ENCODE measurements around the gene P4HTM. TPM values are rescaled to one million over a fixed set of nuclear protein-coding genes. Genes with fewer than 3 reads are reported as not detected.
A peak's percentile ranks its signal among the peaks of the same experiment; 100 is the strongest.

P4HTM gene
- total RNA-seq, 1 donor from 2014 or later, result 47.2 TPM

DNA sequence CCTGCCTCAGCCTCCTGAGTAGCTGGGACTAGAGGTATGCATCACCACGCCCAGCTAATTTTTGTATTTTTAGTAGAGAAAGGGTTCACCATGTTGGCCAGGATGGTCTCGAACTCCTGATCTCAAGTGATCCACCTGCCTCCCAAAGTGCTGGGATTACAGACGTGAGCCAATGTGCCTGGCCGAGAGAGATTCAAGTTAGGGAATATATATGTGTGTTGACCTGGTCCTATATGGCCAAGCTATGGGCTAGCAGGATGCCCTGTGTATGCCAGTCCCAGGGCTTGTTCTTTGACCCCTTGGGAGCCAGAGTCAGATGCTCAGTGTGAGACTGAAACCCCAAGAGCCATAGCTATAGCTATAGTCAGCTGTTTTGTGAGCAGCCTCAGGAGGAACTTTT is 33.7 kb downstream of the P4HTM start:
- DNase-seq (ENCODE audit: low spot score), result no peak

DNA sequence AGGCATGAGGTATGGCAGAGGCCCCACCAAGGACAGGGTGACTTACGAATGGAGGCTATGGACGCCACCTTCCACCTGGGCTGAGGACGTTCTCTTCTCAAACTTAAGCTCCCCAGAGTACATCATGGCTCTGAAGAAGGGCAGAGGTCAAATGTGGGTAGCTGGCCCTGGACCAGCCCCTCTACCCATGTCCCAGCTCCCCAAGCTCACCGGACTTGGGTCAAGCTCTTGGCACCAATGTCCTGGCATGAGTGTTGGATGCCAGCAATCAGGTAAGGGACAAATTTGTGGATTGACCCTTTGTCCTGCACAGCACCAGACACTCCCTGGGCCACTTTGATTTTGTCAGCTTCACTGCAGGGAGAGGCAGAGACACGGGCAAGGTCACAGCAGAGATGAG is 34.4 kb downstream of the P4HTM start:
- no peak for DNase-seq (ENCODE audit: low spot score)

DNA sequence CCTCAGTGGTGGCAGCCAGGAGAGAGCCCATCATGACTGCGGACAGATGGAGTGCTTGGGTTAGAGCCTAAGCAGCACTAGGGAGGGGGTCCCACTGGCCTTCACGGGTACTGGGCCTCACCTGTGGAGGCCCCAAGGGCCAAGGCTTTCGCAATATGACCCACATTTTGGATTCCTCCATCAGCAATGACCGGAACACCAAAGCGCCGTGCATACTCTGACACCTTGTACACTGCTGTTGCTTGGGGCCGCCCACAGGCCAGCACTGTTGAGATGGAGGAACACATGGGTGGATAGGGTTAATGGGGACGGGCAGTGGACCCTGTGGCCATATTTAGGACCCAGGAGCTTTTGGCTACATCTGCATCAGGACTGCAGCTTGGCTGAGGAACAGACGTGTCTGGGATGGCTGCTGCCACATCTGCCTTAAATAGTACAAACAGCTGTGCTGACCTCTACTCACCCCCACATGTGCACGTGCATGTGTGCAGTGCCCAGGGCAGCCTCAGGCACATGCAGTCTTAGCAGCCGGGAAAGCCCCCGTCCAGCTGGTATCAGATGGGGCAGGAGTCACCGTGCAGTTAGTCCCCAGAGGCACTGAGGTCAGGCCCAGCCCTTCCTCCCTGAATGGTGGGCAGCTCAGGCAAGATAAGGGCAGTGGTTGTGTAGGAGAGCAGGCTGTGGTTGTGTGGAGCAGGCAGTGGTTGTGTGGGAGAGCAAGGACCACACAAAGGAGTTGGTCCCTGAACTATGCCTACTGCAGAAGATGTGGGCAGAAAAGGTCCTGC is 35.2 kb downstream of the P4HTM start:
- no peak for DNase-seq (ENCODE audit: low spot score)

DNA sequence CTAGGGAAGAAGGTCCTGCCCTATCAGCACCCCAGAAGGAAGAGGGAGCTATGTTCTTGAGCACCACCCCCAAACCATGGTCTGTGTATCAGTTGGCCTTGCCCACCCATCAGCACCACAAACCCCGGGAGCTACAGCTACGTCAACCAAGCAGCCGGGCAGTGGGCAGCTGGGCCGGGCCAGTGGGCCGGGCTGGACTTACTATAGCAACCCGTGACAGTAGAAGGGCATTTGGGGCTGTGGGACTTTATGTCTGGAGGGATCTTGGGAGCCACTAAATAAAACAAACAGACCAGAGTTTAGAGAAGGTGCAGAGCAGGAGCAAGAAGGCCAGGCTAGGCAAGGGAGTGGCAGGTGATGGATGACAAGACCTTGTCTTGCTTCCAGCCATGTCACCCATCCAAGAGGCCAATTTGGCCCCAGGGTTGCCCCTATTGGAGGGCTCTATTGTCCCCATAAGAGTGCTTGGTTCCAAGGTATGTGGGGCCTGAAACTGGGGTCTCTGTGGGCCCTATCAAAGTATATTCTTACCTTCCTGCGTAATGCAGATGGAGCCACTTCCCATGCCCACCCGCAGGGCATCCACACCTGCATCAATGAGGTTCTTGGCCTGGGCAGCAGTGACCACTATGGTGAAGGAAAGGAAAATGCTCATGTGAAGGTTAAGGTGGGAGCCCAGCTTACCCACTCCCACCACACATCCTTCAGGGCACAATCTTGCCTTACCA is 35.9 kb downstream of the P4HTM start:
- no peak for DNase-seq (ENCODE audit: low spot score)

DNA sequence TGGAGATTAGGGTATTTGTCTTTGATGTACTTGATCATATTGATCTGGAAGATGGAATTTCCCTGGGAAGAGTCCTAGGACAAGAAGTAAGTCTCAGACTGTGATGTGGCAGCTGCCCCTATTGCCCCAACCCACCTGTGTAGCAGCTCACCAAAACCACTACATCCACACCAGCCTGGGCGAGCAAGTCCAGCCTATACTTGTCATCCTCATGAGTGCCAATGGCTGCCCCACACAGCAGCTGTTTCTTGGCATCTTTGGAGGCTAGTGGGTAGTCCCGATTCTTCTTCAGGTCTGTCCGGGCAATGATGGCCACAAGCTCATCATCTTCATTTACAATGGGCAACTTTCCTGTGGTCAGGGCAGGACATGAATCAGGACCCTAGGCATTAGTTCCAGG is 36.5 kb downstream of the P4HTM start:
- no peak for DNase-seq (ENCODE audit: low spot score)

DNA sequence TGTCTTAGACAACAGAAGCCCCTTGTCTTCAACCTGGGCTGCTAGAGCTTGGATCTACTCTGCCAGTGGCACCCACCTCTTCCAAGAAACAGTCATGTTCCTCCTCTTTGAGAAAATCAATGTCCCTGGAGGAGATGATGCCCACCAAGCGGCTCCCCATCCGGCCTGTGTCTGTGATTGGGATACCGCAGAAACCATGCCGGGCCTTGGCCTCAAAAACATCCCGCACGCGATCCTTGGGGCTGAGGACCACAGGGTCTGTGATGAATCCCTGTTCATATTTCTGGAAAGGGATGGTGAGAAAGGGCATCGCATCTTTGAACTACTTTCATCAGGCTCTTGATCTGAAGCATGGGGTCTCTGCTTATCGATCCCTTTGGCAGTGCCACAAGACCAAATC is 37.6 kb downstream of the P4HTM start:
- no peak for DNase-seq (ENCODE audit: low spot score)

DNA sequence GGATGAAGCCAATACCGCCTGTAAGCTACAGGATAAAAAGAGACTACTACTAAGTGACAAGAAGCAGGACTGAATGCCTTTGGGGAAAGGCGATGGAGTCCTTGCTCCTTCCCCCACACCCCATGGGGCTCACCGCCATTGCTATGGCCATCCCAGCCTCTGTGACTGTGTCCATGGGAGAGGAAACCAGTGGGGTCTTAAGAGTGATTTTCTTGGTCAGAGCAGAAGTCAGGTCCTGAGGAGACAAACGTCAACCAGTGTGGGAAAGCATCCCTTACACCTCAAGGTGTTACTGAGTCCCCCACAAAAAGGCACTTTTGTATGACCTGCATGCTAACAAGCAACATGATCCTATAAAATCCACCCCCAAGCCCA is 38.2 kb downstream of the P4HTM start:
- DNase-seq (ENCODE audit: low spot score), result no peak

DNA sequence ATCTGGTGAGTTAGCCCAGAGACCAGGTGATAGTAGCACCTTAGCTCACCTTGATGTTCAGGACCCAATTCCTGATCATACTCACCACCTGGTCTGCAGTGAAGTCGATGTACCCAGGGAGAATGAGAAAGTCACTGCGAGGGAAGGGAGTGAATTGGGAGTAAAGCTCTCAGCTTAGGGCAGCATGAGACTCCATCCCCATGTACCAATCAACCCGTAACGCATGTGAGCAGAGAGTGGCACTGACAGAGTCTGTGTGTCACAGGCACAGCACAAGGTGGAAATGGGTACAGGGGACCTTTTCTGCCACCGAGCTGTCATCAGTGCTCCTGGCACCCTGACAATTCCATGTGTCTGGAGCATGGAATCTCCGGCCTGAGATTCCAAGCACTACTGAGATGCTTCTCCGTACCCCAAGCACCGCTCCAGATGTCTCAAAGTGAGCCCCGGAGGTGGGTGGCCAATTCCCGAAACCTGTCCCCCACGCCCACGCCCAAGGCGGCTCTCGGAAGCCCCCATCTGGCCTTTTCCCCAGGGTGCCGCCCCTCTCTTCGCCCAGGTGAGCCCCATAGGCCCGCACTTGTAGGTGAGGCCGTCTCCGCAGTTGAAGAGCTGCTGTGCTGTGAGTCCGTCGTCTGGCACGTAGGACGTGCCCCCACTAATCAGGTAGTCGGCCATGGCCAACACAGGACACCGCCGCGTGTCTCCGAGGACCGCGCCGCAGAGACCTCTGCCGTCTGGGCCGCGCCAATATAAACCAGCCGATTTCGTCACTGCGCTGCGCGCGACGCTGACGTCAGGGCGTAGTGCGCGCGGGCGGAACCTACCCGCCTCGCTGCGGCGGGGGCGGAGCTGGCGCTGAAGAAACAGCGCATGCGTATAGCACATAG is 38.9 kb downstream of the P4HTM start, which contains the start of gene IMPDH2:
TSS of gene IMPDH2 (minus strand) at position 726 of the 890 bp plus-strand sequence. CDS start at position 678, 48 bp downstream.
- peak; percentile 94 for DNase-seq (ENCODE audit: low spot score)

DNA sequence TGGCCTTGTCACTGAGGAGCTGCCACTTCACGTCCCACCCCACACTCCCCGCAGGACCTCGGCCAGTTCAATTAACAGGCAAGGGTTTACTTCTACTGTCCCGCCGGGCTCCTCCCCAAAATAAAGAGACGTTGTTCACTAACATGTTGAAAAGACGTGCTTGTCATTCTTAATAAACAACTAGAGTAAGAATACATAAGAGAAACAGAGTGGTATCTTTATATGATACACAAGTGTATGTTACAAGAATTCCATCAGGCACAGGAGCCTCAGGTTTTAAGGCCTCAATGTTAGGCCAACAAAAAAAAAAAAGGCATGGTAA is 39.5 kb downstream of the P4HTM start:
- DNase-seq (ENCODE audit: low spot score), result no peak

DNA sequence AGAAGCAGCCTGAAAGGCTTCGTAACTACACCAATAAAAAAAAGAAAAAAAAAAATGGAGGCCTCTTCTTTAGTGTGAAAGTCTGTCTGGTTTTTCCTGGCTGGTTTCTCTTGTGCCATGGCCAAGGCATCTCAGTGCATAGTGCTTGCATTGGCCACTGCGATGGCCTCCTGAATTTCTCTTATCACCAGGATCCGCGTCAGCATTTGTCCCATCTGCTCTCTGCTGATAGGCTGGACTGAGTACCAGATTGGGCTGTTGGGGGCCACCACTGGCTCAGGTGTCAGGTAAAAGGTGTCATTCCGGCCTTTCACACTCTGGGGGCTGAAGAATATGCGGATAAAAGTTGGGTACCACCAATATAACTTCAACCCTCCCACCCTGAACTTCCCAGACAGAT is 40.3 kb downstream of the P4HTM start:
- no peak for DNase-seq (ENCODE audit: low spot score)

DNA sequence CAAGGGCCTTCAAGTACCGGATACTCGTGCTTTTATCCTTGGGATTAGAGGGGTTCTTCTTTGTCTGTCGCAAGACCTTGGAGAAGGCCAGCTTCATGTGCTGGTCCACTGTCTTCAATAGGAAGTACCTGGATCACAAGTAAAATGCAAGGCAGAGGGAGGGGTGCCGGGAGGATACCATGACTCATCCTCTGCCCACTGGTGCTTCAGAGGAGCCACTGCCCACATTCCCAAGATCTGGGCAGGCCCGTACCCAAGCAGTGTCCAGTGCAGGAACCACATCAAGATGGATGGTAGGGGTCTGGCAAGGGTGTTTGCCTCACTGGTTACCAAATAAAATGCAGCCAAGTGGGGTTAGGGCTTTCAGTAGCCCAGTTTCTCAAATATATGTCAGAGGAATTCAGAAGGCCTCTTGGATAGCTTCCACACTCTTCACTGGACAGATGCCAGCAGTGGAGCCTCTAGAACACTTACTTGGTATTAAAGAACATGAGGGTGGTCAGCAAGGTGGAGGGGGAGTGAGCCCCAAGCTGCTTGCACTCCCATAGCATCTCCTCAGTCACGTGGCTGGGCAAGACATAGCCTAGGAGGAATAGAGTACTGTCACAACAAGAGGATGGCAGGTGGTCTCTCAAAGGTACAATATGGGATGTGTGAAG is 42.7 kb downstream of the P4HTM start:
- no peak for DNase-seq (ENCODE audit: low spot score)

DNA sequence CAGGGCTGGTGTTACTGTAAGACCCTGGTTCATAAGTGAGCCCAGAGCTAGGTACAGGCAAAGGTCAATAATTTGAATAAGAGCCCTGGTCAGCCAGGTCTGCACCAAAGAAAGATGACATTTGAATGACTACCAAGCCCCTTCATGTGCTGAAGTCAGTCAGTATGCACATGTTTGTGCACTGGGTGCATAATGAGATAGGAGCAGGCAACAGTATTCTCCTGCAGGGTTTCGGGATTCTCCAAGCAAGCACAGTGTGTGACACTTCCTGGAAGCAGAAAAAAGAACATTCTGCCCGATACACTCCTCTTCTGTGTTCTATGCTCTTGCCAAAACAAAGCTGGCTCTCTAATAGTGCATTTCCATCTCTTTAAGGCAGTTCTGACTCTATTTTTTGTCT is 44.6 kb downstream of the P4HTM start:
- DNase-seq (ENCODE audit: low spot score), result no peak

DNA sequence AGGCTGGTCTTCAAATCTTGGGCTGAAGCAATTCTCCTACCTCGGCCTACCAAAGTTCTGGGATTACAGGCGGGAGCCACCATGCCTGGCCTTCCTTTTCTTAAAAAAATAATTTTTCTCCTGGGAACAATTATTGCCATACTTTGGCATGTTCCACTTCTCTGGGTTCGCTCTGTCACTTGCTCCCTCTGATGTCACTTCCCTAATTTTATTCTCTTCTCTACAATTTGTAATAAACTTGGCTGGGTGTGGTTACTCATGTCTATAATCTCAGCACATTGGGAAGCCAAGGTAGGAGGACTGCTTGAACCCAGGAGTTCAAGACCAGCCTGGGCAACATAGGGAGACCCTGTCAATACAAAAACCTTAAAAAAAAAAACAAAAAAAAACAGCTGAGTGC is 45.2 kb downstream of the P4HTM start:
- no peak for DNase-seq (ENCODE audit: low spot score)

DNA sequence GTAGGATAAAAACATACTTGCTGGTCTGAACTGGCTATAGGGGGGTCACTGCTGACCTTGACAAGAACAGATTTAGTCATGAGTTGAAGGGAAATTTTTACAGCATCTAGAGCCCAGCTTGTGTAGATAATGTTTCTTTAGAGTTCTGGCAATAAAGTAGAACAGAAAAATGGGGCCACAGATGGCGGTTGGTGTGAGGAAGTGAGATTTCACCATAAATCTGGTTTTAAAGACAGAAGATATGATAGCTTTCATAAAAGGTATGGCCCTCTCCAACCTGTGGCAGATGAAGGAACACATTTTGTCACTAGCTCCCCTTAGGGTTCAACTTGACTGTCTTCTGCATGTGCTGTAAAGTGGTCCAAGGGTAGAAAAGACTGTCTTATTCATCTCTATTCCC is 63.5 kb downstream of the P4HTM start:
- no peak for DNase-seq (ENCODE audit: low spot score)

DNA sequence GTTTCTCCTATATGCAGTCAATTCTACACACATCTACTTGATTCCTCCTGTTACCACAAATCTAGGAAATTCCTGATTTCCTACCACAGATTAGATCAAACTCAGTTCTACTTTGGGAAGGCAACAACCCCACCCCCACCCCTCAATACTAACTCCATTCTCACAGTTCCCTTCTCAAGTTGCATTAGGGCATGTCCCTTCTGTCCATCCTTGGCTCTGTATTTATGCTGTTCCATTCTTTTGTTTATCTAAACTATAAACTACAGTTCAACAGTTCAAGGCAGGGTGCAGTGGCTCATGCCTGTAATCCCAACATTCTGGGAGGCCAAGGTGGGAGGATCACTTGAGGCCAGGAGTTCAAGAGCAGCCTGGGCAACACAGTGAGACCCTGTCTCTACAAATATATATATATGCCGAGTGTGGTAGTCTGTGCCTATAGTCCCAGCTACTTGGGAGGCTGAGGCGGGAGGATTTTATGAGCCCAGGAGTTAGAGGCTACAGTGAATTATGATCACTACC is 64.4 kb downstream of the P4HTM start:
- DNase-seq (ENCODE audit: low spot score), result no peak

Other genes starting within 250 kb of the P4HTM start
- gene PRKAR2A, start 142.4 kb upstream of the P4HTM start, total RNA-seq, result 43.6 TPM
- 10.9 TPM for gene SLC25A20, start 91.4 kb upstream of the P4HTM start, total RNA-seq
- 123 TPM for gene ARIH2, start 71.4 kb upstream of the P4HTM start, total RNA-seq
- 210 TPM for gene WDR6, start 17.1 kb downstream of the P4HTM start, total RNA-seq
- gene DALRD3, start 28.3 kb downstream of the P4HTM start, total RNA-seq, result 37.0 TPM
- gene NDUFAF3, start 31.9 kb downstream of the P4HTM start, total RNA-seq, result 122 TPM
- 268 TPM for gene IMPDH2, start 39.2 kb downstream of the P4HTM start, total RNA-seq
- 131 TPM for gene QRICH1, start 103.8 kb downstream of the P4HTM start, total RNA-seq
- 355 TPM for gene QARS1, start 114.5 kb downstream of the P4HTM start, total RNA-seq
- 69.3 TPM for gene USP19, start 130.6 kb downstream of the P4HTM start, total RNA-seq
- 311 TPM for gene LAMB2, start 142.8 kb downstream of the P4HTM start, total RNA-seq
- gene CCDC71, start 176.1 kb downstream of the P4HTM start, total RNA-seq, result 32.1 TPM
- 36.5 TPM for gene KLHDC8B, start 181.4 kb downstream of the P4HTM start, total RNA-seq

Measured in ureter (tissue), 1 donor.